GM12878 (cell line): ENCODE results near the gene NBDY. TPM values are rescaled to one million over a fixed set of nuclear protein-coding genes. Genes with fewer than 3 reads are reported as not detected.

Experiments
- ATAC-seq: fragments of 200-7000 bp; cut with Tn5 transposase; 3 replicates; pipeline ENCODE4 v1.9.1; 2020; ENCODE audit warnings: mild to moderate bottlenecking, moderate library complexity
- BruUV-seq: library from RNA; stranded (reverse); fragments of 400-500 nt; replicated peaks from 2 replicates; lab custom pipeline; 2021; lab: Mats Ljungman, UMichigan
- CTCF ChIA-PET: fragments of 300-600 bp; sonication (Branson Sonifier 250); formaldehyde crosslinking; extraction: SDS; loops from one replicate; lab custom pipeline; 2021; ENCODE audit warnings: inconsistent platforms; lab: Yijun Ruan, JAX
- POLR2A ChIA-PET: fragments of 350-600 bp; formaldehyde crosslinking; extraction: SDS; loops from one replicate; lab custom pipeline; 2021; ENCODE audit warnings: inconsistent platforms; lab: Charles Lee
- RAD21 ChIA-PET: fragments of 300-600 bp; sonication (Branson Sonifier 250); formaldehyde crosslinking; loops from one replicate; lab custom pipeline; 2023; ENCODE audit warnings: antibody characterized with exemption; ENCODE audit not compliant: unreplicated experiment; lab: Charles Lee
- SMC1A ChIA-PET: fragments of 300-600 bp; sonication (Branson Sonifier 250); formaldehyde crosslinking; loops from one replicate; lab custom pipeline; 2023; ENCODE audit not compliant: unreplicated experiment, uncharacterized antibody; lab: Charles Lee
- DNase-seq: peaks from one replicate; pipeline ENCODE4 v3.0.0-alpha.2; 2011; ENCODE audit warnings: low read depth, low spot score
- FAIRE-seq: peaks from 3 replicates; lab custom pipeline; 2011; peaks lifted over from hg19 to GRCh38; lab: Jason Lieb, UNC
- H2AFZ ChIP-seq: 2 replicates; pipeline ENCODE4 v1.6.0; 2011; ENCODE audit warnings: low read depth, low read length, control low read depth; ENCODE audit not compliant: control insufficient read depth
- H3K27ac ChIP-seq: 2 replicates; pipeline ENCODE4 v1.5.1; 2011; ENCODE audit warnings: control low read depth; ENCODE audit not compliant: control insufficient read depth, insufficient read depth
- H3K27me3 ChIP-seq, 2 experiments: replicated peaks in 1 of 2; 2 replicates each; pipeline versions ENCODE4 v1.6.0 to v1.6.1; 2011; ENCODE audit warnings: low read length in 1 of 2; ENCODE audit not compliant: control insufficient read depth in 2 of 2, insufficient read depth in 2 of 2
- H3K36me3 ChIP-seq, 2 experiments: 2 replicates each; pipeline ENCODE4 v1.5.1; 2011; ENCODE audit warnings: low read length in 1 of 2; ENCODE audit not compliant: control insufficient read depth in 2 of 2, insufficient read depth in 2 of 2
- H3K4me1 ChIP-seq: 2 replicates; pipeline ENCODE4 v1.6.1; 2011; ENCODE audit warnings: mild to moderate bottlenecking, low read length, moderate library complexity, mixed read lengths; ENCODE audit not compliant: control insufficient read depth, insufficient read depth
- H3K4me2 ChIP-seq: 2 replicates; pipeline ENCODE4 v1.6.0; 2011; ENCODE audit warnings: control low read depth; ENCODE audit not compliant: control insufficient read depth, insufficient read depth
- H3K4me3 ChIP-seq: fragments of 200-600 bp; sonication (generic); 2 replicates; pipeline ENCODE4 v1.5.1; 2016
- H3K79me2 ChIP-seq: 2 replicates; pipeline ENCODE4 v1.6.0; 2011; ENCODE audit warnings: low read length; ENCODE audit not compliant: control insufficient read depth, insufficient read depth
- H3K9ac ChIP-seq: 2 replicates; pipeline ENCODE4 v1.8.0; 2011; ENCODE audit warnings: low read length, control low read depth, mixed read lengths; ENCODE audit not compliant: control insufficient read depth, insufficient read depth
- H3K9me3 ChIP-seq: replicated peaks from 3 replicates; pipeline ENCODE4 v1.5.1; 2011; ENCODE audit warnings: mild to moderate bottlenecking, low read length; ENCODE audit not compliant: control insufficient read depth, insufficient read depth
- H4K20me1 ChIP-seq: 2 replicates; pipeline ENCODE4 v1.6.0; 2011; ENCODE audit not compliant: control insufficient read depth, insufficient read depth
- CBX3 ChIP-seq: fragments of 200-600 bp; sonication (generic); IDR thresholded peaks from 2 replicates; pipeline ENCODE4 v1.6.1; 2016; ENCODE audit warnings: low read depth, borderline replicate concordance
- CREM ChIP-seq: IDR thresholded peaks from 2 replicates; pipeline ENCODE4 v1.6.1; 2014; ENCODE audit warnings: antibody characterized with exemption, low read depth
- EGR1 ChIP-seq, 2 experiments: IDR thresholded peaks; 1 replicate in 1 of 2; 2 replicates in 1 of 2; pipeline ENCODE4 v1.6.1; 2011 to 2012; ENCODE audit warnings: low read depth in 2 of 2, low read length in 2 of 2, borderline replicate concordance in 1 of 2, mild to moderate bottlenecking in 1 of 2, moderate library complexity in 1 of 2
- EP300 ChIP-seq, 2 experiments: fragments of 150-350 bp in 1 of 2; IDR thresholded peaks; 2 replicates each; pipeline ENCODE4 v1.6.1; 2011 to 2012; ENCODE audit warnings: low read depth in 2 of 2, low read length in 2 of 2, borderline replicate concordance in 1 of 2, improper control_type of control experiment in 1 of 2, inconsistent platforms in 1 of 2; ENCODE audit not compliant: control insufficient read depth in 1 of 2
- ESRRA ChIP-seq: IDR thresholded peaks from 2 replicates; pipeline ENCODE4 v1.6.1; 2012; ENCODE audit warnings: mild to moderate bottlenecking, low read length, improper control_type of control experiment
- IRF4 ChIP-seq: IDR thresholded peaks from 2 replicates; pipeline ENCODE4 v1.6.1; 2011; ENCODE audit warnings: low read depth, low read length
- NBN ChIP-seq: fragments of 450-650 bp; IDR thresholded peaks from 2 replicates; pipeline ENCODE4 v1.6.1; 2016
- NR2C1 ChIP-seq: fragments of 450-650 bp; IDR thresholded peaks from 2 replicates; pipeline ENCODE4 v1.6.1; 2017; ENCODE audit warnings: antibody characterized with exemption, mild to moderate bottlenecking, moderate library complexity
- PAX8 ChIP-seq: fragments of 450-650 bp; IDR thresholded peaks from 2 replicates; pipeline ENCODE4 v1.6.1; 2017; ENCODE audit warnings: mild to moderate bottlenecking, moderate library complexity
- RUNX3 ChIP-seq: IDR thresholded peaks from 2 replicates; pipeline ENCODE4 v1.6.1; 2012; ENCODE audit warnings: low read length, inconsistent platforms
- SIX5 ChIP-seq: IDR thresholded peaks from 2 replicates; pipeline ENCODE4 v1.6.1; 2011; ENCODE audit warnings: mild to moderate bottlenecking, low read depth, low read length, moderate library complexity; ENCODE audit not compliant: severe bottlenecking
- ZZZ3 ChIP-seq: IDR thresholded peaks from 2 replicates; pipeline ENCODE4 v1.6.1; 2011; ENCODE audit warnings: low read depth; ENCODE audit not compliant: control insufficient read depth, insufficient read length
- whole genome bisulfite sequencing: methylation state at CpG from one replicate; pipeline ENCODE4 v1.1.6; 2016; ENCODE audit warnings: low lambda C conversion rate; ENCODE audit not compliant: insufficient replicate concordance, insufficient coverage; ENCODE audit errors: missing lambda C conversion rate; 5-methylcytosine and 5-hydroxymethylcytosine counted together
- in situ Hi-C: fragments of 300-500 bp; cut with MboI; formaldehyde crosslinking; loops from 9 replicates; pipeline ENCODE4 v1.14.3; 2018; ENCODE audit warnings: mixed read lengths
- intact Hi-C: fragments of 100-400 bp; cut with micrococcal nuclease; formaldehyde crosslinking; loops from one replicate; pipeline ENCODE4 v1.14.2; 2022; ENCODE audit not compliant: unreplicated experiment
- polyA plus RNA-seq, 11 experiments: library from polyadenylated mRNA; depleted of rRNA in 4 of 11; unstranded in 6 of 11; stranded (reverse) in 5 of 11; fragments of >200 nt; fragmentation: Nextera tagmentation in 4 of 11; fragmentation: Illumina TruSeq in 1 of 11; extraction: Ambion mirVana in 4 of 11; extraction: Trizol in 1 of 11; gene quantifications; 1 replicate in 1 of 11; 2 replicates in 10 of 11; pipeline versions ENCODE4 v1.2.1 to v1.2.3, GENCODE V29; 2011 to 2016; ENCODE audit warnings: inconsistent platforms in 2 of 11, missing spikeins in 2 of 11, low read depth in 1 of 11
- total RNA-seq, 4 experiments: library from RNA; depleted of rRNA in 3 of 4; stranded (reverse); fragments of >200 nt in 3 of 4; fragmentation: Illumina TruSeq in 1 of 4; extraction: Trizol in 1 of 4; gene quantifications; 2 replicates each; pipeline versions ENCODE4 v1.2.1 to v1.2.3, GENCODE V29; 2013 to 2021
- TF ChIP-seq, protein P1 (sequence below): fragments of 450-650 bp; IDR thresholded peaks from 2 replicates; pipeline ENCODE4 v1.6.1; 2017; ENCODE audit warnings: antibody characterized with exemption, mild to moderate bottlenecking, moderate library complexity
- TF ChIP-seq, protein P2 (sequence below): fragments of 450-650 bp; IDR thresholded peaks from 2 replicates; pipeline ENCODE4 v1.6.1; 2017; ENCODE audit warnings: mild to moderate bottlenecking, moderate library complexity

The NBDY gene
- total and polyA plus RNA-seq, 10 of the 15 experiments (the other 5 are each of a cell fraction or from before 2014, with no cell fraction given) = 10.8 to 122 (median 61.5) TPM

DNA sequence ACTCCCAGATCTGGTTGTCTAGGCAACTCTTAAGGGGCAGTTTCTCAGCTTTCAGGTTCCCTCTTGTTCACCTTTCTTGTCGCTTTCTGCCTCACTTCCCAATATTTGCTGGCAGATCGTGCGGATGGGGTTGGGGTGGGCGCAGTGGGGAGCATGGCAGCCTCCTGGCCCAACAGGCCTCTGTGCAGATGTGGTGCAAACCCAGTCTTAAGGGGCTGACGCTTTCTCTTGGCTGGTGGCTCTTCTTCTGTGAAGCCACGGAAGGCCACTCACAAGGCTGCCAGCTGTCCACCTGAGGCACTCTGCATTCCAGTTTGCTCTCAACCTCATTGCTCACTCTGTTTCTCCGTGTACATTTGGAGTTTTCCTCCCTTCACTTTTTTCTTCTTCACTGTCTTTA, 61.7 kb downstream of the NBDY start:
- CTCF ChIA-PET = interaction anchor here (0.9 to 1.2 kb wide), 2 partner anchors 12 to 1032 kb away, joined by 3 to 6 read pairs; no protein-coding TSS in a partner anchor

More for the DNA sequence above, 61.7 kb downstream of the NBDY start:
- DNase-seq = no peak
- no peak overlapping the region for H3K27ac ChIP-seq
- no peak for ATAC-seq
- ChIA-PET RAD21 (no interaction called here), SMC1A (interaction anchor here (1.6 to 1.7 kb wide), 2 partner anchors 187 kb away, joined by 4 to 5 read pairs; no protein-coding TSS in a partner anchor), POLR2A (no interaction called here)
- H3K36me3 ChIP-seq = no peaks in the 10 kb centered on the region; a peak in 3 of 4 replicates
- H3K4me3 ChIP-seq = no peak overlapping the region
- WGBS = 87% methylated on average over 7 of the region's 7 CpGs
- no peaks in the 10 kb centered on the region for H3K79me2 ChIP-seq
- no peak for FAIRE-seq
- H3K27me3 ChIP-seq = no peaks in the 10 kb centered on the region
- intact Hi-C loops = no loop called here
- BruUV-seq = no TSS peak
- H3K4me2 ChIP-seq = no peak overlapping the region
- H4K20me1 ChIP-seq = no peaks in the 10 kb centered on the region
- no peak overlapping the region for H2AFZ ChIP-seq
- in situ Hi-C loops = no loop called here
- no peak overlapping the region for H3K9ac ChIP-seq
- H3K4me1 ChIP-seq = no peaks in the 10 kb centered on the region
- H3K9me3 ChIP-seq = no peaks in the 10 kb centered on the region
- TF ChIP-seq, protein P1, sequence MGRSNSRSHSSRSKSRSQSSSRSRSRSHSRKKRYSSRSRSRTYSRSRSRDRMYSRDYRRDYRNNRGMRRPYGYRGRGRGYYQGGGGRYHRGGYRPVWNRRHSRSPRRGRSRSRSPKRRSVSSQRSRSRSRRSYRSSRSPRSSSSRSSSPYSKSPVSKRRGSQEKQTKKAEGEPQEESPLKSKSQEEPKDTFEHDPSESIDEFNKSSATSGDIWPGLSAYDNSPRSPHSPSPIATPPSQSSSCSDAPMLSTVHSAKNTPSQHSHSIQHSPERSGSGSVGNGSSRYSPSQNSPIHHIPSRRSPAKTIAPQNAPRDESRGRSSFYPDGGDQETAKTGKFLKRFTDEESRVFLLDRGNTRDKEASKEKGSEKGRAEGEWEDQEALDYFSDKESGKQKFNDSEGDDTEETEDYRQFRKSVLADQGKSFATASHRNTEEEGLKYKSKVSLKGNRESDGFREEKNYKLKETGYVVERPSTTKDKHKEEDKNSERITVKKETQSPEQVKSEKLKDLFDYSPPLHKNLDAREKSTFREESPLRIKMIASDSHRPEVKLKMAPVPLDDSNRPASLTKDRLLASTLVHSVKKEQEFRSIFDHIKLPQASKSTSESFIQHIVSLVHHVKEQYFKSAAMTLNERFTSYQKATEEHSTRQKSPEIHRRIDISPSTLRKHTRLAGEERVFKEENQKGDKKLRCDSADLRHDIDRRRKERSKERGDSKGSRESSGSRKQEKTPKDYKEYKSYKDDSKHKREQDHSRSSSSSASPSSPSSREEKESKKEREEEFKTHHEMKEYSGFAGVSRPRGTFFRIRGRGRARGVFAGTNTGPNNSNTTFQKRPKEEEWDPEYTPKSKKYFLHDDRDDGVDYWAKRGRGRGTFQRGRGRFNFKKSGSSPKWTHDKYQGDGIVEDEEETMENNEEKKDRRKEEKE = no peak
- TF ChIP-seq ESRRA (no peak), SIX5 (no peak), NBN (no peak), IRF4 (no peak), EP300 (IDR thresholded peaks at IDR 0.05; ENCODE audit: borderline replicate concordance in 1 of 2, control insufficient read depth in 1 of 2, low read depth in 2 of 2, low read length in 2 of 2) (no peak), CREM (no peak), PAX8 (no peak), ZZZ3 (no peak), CBX3 (no peak), NR2C1 (no peak), EGR1 (IDR thresholded peaks at IDR 0.05; ENCODE audit: borderline replicate concordance in 1 of 2, low read depth in 2 of 2, low read length in 2 of 2) (no peak), RUNX3 (no peak)
- TF ChIP-seq, protein P2, sequence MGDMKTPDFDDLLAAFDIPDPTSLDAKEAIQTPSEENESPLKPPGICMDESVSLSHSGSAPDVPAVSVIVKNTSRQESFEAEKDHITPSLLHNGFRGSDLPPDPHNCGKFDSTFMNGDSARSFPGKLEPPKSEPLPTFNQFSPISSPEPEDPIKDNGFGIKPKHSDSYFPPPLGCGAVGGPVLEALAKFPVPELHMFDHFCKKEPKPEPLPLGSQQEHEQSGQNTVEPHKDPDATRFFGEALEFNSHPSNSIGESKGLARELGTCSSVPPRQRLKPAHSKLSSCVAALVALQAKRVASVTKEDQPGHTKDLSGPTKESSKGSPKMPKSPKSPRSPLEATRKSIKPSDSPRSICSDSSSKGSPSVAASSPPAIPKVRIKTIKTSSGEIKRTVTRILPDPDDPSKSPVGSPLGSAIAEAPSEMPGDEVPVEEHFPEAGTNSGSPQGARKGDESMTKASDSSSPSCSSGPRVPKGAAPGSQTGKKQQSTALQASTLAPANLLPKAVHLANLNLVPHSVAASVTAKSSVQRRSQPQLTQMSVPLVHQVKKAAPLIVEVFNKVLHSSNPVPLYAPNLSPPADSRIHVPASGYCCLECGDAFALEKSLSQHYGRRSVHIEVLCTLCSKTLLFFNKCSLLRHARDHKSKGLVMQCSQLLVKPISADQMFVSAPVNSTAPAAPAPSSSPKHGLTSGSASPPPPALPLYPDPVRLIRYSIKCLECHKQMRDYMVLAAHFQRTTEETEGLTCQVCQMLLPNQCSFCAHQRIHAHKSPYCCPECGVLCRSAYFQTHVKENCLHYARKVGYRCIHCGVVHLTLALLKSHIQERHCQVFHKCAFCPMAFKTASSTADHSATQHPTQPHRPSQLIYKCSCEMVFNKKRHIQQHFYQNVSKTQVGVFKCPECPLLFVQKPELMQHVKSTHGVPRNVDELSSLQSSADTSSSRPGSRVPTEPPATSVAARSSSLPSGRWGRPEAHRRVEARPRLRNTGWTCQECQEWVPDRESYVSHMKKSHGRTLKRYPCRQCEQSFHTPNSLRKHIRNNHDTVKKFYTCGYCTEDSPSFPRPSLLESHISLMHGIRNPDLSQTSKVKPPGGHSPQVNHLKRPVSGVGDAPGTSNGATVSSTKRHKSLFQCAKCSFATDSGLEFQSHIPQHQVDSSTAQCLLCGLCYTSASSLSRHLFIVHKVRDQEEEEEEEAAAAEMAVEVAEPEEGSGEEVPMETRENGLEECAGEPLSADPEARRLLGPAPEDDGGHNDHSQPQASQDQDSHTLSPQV = no peak
